ENCODE data around the gene PGM5. TPM values are rescaled to one million over a fixed set of nuclear protein-coding genes. Genes with fewer than 3 reads are reported as not detected.

The PGM5 gene
- total RNA-seq, 3 donors from 2014 or later: 11.2 to 535 (median 22.6) TPM

- H3K36me3 ChIP-seq (ENCODE audit: low read depth): no peaks in the 10 kb centered on the region
- no peaks in the 10 kb centered on the region for H3K9me3 ChIP-seq
- H3K4me1 ChIP-seq (ENCODE audit: low read depth): peaks cover 11% of the 10 kb centered on the region
- intact Hi-C loops (cut with DNase I, micrococcal nuclease): no loop called here
- ATAC-seq (peak; percentile 82), DNase-seq (peak in 1 of 3 donors; percentile 36)
- no peak within 1 kb of the TSS for H3K4me3 ChIP-seq
- no peak for TF ChIP-seq CTCF (IDR thresholded peaks at IDR 0.05)
Observed at GRCh38 chr9:68540712-68541535, 184.5 kb downstream of the PGM5 start, which contains the start of gene TMEM252. Gene TMEM252 (minus strand): TSS chr9:68540883. CDS start chr9:68540814, 69 bp downstream.

DNA sequence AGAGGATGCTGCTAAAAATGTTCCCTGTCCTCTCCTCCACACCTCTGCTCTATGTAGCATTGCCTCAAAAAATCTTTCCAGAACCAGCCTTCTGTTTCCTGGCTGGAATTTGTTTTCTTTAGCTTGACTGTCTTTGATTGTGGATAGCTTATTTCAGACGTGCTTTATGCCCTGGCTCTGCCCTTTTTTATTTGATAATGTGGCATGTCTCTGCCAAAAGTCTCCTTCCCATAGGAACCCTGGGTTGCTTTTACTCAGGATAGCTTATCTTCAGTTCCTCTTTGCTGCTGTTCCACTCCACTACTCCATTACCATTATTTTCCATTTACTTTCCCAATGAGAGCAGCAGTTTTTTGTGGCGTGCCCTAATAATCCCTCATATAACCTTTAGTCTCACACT lies 185.2 kb downstream of the PGM5 start:
- no peaks in the 10 kb centered on the region for H3K9me3 ChIP-seq
- no peaks in the 10 kb centered on the region for H3K36me3 ChIP-seq (ENCODE audit: low read depth)
- no peak overlapping the region for H3K4me3 ChIP-seq
- H3K4me1 ChIP-seq (ENCODE audit: low read depth): peaks cover 11% of the 10 kb centered on the region
- peak in 1 of 3 donors; percentile 25 for DNase-seq
- TF ChIP-seq CTCF (IDR thresholded peaks at IDR 0.05): no peak
- intact Hi-C loops (cut with DNase I, micrococcal nuclease): no loop called here
- ATAC-seq: peak; percentile 66

DNA sequence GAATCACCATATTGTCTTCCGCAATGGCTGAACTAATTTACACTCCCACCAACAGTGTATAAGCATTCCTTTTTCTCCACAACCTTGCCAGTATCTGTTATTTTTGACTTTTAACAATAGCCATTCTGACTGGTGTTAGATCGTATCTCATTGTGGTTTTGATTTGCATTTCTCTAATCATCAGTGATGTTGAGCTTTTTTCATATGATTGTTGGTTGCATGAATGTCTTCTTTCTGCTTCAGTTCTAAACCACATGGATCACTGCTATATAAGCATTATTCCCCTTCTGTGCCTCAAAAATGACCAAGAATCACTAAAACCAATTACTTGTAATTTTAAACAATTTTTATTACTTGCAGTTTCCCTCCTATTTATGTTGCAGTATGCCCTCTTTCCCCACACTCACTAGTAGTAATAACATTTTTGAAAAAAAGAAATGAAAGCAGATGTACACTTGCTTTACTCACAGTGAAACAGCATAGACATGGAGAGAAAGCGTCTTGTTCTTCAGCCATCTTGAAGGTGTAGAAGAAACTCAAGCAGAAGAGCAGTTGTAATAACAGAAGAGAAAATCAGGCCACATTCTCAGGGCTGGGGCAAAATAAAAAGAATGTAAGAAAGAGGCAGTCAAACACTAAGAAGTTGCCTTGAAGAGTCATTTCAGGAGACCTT lies 188.8 kb downstream of the PGM5 start:
- no peak for DNase-seq
- no peaks in the 10 kb centered on the region for H3K36me3 ChIP-seq (ENCODE audit: low read depth)
- H3K4me1 ChIP-seq (ENCODE audit: low read depth): peaks cover 11% of the 10 kb centered on the region
- intact Hi-C loops (cut with DNase I, micrococcal nuclease): no loop called here
- no peaks in the 10 kb centered on the region for H3K9me3 ChIP-seq
- H3K4me3 ChIP-seq: no peak overlapping the region
- no peak for ATAC-seq
- TF ChIP-seq CTCF (IDR thresholded peaks at IDR 0.05): no peak

DNA sequence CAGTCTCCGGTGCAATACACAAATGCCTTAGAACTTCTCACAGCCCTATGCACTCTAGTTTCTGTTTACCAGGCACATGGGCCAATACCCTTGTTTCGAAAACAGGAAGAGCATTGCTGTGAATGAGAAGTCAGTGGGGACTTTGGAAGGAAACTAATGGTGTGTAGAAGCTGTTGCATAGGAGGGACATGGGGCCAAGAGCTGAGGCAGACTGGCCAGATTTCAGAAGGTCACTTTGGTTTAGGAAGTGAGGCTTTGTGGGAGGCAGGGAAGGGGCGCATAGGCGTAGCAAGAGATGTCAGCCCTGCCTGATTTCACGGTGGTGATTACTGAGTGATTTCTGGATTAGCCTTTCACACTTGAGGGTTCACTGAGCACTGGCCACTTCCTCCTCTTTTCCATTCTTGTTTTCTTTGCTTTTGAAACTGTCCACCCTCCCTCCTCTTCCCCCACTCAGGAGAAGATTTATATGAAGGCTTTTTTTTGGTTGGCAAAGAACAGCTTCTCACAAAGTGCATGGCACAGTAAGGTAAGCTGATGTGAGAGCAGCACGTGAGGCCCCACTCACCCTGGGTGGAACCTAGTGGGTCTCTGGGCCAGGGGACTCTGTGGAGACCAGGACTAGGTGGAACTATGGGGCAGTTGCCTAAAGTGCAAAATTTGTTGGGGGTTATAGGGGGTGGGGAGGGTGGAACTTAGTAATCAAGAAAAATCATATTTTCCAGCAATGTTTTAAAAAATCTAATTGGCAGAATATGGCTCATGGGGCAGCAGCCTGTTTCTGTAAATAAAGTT lies 190.4 kb downstream of the PGM5 start:
- no peak for TF ChIP-seq CTCF (IDR thresholded peaks at IDR 0.05)
- Histone ChIP-seq H3K36me3 (ENCODE audit: low read depth) (no peaks in the 10 kb centered on the region), H3K4me1 (ENCODE audit: low read depth) (peaks cover 3% of the 10 kb centered on the region), H3K4me3 (no peak overlapping the region), H3K9me3 (no peaks in the 10 kb centered on the region)
- ATAC-seq (peak; percentile 69), DNase-seq (peak in 1 of 3 donors; percentile 40)
- intact Hi-C loops (cut with DNase I, micrococcal nuclease): no loop called here

DNA sequence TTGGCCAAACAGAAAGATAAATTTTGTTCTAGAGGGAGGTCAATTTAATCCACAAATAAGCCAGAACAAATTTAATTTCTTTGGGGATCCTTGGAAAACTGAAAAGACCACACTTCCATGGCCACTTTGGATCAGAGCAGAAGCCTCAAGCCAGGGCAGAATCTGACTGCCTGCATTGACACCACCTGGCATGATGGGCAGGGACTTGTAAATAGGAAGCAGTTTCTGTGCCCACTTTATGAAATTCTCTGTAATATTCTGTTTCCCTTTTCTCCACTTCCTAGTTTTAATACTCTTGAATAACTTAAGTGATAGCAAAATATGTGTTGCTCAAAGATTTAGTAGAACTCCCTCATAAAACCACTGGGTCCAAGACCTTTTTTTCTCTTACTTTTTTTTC lies 191.0 kb downstream of the PGM5 start:
- intact Hi-C loops (cut with DNase I, micrococcal nuclease): no loop called here

More for the DNA sequence above, 191.0 kb downstream of the PGM5 start:
- Histone ChIP-seq H3K4me3 (no peak overlapping the region), H3K4me1 (ENCODE audit: low read depth) (no peaks in the 10 kb centered on the region), H3K9me3 (no peaks in the 10 kb centered on the region), H3K36me3 (ENCODE audit: low read depth) (no peaks in the 10 kb centered on the region)
- DNase-seq: no peak
- ATAC-seq: no peak
- no peak for TF ChIP-seq CTCF (IDR thresholded peaks at IDR 0.05)

Measured in mucosa of descending colon (tissue), 3 donors.